ENCODE measurements around the gene EMC8. TPM values are rescaled to one million over a fixed set of nuclear protein-coding genes. Genes with fewer than 3 reads are reported as not detected.

EMC8 gene
- total RNA-seq, 4 donors from 2014 or later, result 11.8 to 26.6 (median 16.7) TPM

- no peak overlapping the region for H3K27ac ChIP-seq
- intact Hi-C loops (cut with DNase I; ENCODE audit: low total_unique reads), result no loop called here
- no peak for DNase-seq
- H3K27me3 ChIP-seq, result no peaks in the 10 kb centered on the region
- H3K9me3 ChIP-seq, result no peaks in the 10 kb centered on the region
- no peaks in the 10 kb centered on the region for H3K36me3 ChIP-seq
- H3K4me1 ChIP-seq, result no peaks in the 10 kb centered on the region
- no peak for TF ChIP-seq CTCF (IDR thresholded peaks at IDR 0.05)
- no peak for TF ChIP-seq POLR2A (IDR thresholded peaks at IDR 0.05)
- no peak overlapping the region for H3K4me3 ChIP-seq
Measured at GRCh38 chr16:85781156-85781555, 18.2 kb downstream of the EMC8 start.

GRCh38 chr16:85780281-85780680 lies 19.1 kb downstream of the EMC8 start:
- no peaks in the 10 kb centered on the region for H3K36me3 ChIP-seq
- no peak overlapping the region for H3K27ac ChIP-seq
- TF ChIP-seq CTCF (IDR thresholded peaks at IDR 0.05), result no peak
- DNase-seq, result no peak
- H3K27me3 ChIP-seq, result no peaks in the 10 kb centered on the region
- intact Hi-C loops (cut with DNase I; ENCODE audit: low total_unique reads), result no loop called here
- H3K4me1 ChIP-seq, result no peaks in the 10 kb centered on the region
- no peak overlapping the region for H3K4me3 ChIP-seq
- no peaks in the 10 kb centered on the region for H3K9me3 ChIP-seq

GRCh38 chr16:85778873-85779272 lies 20.5 kb downstream of the EMC8 start:
- no peak overlapping the region for H3K27ac ChIP-seq
- H3K27me3 ChIP-seq, result no peaks in the 10 kb centered on the region
- DNase-seq, result no peak
- no peak overlapping the region for H3K4me3 ChIP-seq
- no peaks in the 10 kb centered on the region for H3K9me3 ChIP-seq
- intact Hi-C loops (cut with DNase I; ENCODE audit: low total_unique reads), result no loop called here
- H3K36me3 ChIP-seq, result no peaks in the 10 kb centered on the region
- TF ChIP-seq POLR2A (IDR thresholded peaks at IDR 0.05) (no peak), CTCF (IDR thresholded peaks at IDR 0.05) (no peak)
- H3K4me1 ChIP-seq, result no peaks in the 10 kb centered on the region

GRCh38 chr16:85777583-85778310 lies 21.6 kb downstream of the EMC8 start:
- H3K4me1 ChIP-seq, result no peaks in the 10 kb centered on the region
- no peak overlapping the region for H3K4me3 ChIP-seq
- TF ChIP-seq POLR2A (IDR thresholded peaks at IDR 0.05), result no peak
- TF ChIP-seq CTCF (IDR thresholded peaks at IDR 0.05), result no peak
- no peaks in the 10 kb centered on the region for H3K36me3 ChIP-seq
- intact Hi-C loops (cut with DNase I; ENCODE audit: low total_unique reads), result no loop called here
- no peak for DNase-seq
- H3K9me3 ChIP-seq, result no peaks in the 10 kb centered on the region
- H3K27me3 ChIP-seq, result no peaks in the 10 kb centered on the region
- no peak overlapping the region for H3K27ac ChIP-seq

- no peak for TF ChIP-seq CTCF (IDR thresholded peaks at IDR 0.05)
- TF ChIP-seq POLR2A (IDR thresholded peaks at IDR 0.05), result no peak
Measured at GRCh38 chr16:85774811-85775210, 24.5 kb downstream of the EMC8 start.

More at GRCh38 chr16:85774811-85775210, 24.5 kb downstream of the EMC8 start:
- Histone ChIP-seq H3K4me3 (no peak overlapping the region), H3K27ac (no peak overlapping the region), H3K9me3 (no peaks in the 10 kb centered on the region), H3K27me3 (no peaks in the 10 kb centered on the region), H3K4me1 (no peaks in the 10 kb centered on the region), H3K36me3 (no peaks in the 10 kb centered on the region)
- intact Hi-C loops (cut with DNase I; ENCODE audit: low total_unique reads), result no loop called here
- DNase-seq, result no peak

Data from uterus (tissue), 4 donors.